IPS-15b (cell line): ENCODE data around the gene ATXN1.
"Not testable (repeated sequence)": the region's sequence is repeated elsewhere in the genome, so short reads cannot be mapped to it uniquely, and the experiment has no call there.

ENCODE experiments used
- H3K27me3 ChIP-seq: one replicate; pipeline ENCODE4 v1.6.1; 2013; ENCODE audit warnings: low read length; ENCODE audit not compliant: control insufficient read depth, insufficient read depth
- H3K36me3 ChIP-seq: one replicate; pipeline ENCODE4 v1.6.1; 2013; ENCODE audit warnings: low read length; ENCODE audit not compliant: control insufficient read depth, insufficient read depth
- H3K4me1 ChIP-seq: one replicate; pipeline ENCODE4 v1.6.1; 2013; ENCODE audit warnings: mild to moderate bottlenecking, low read length; ENCODE audit not compliant: control insufficient read depth, insufficient read depth
- H3K4me3 ChIP-seq: one replicate; pipeline ENCODE4 v1.5.1; 2013; ENCODE audit warnings: low read depth, low read length
- H3K9ac ChIP-seq: one replicate; pipeline ENCODE4 v1.6.1; 2013; ENCODE audit warnings: low read depth, mild to moderate bottlenecking, low read length
- H3K9me3 ChIP-seq: one replicate; pipeline ENCODE4 v1.6.1; 2013; ENCODE audit warnings: mild to moderate bottlenecking, low read length; ENCODE audit not compliant: control insufficient read depth, insufficient read depth

ATXN1 gene

DNA sequence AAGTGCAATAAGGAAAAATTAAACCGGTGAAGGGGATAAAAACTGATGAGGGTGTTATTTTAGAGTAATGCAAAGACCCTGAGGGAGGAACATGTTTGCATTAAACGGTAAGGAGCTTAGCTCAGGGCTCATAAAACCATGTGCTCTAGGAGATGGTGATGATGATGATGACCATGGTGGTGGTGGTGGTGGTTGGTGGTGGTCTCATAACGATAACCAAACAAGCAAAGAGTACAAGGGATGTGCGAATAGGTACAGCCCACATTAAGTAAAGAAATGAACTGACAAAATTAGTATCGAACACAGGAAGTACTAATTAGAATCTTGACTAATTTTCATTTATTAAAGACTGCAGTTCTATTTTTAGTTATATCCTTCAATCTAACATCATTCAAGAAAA, 139.1 kb downstream of the ATXN1 start:
- Histone ChIP-seq H3K36me3 (no peaks in the 10 kb centered on the region), H3K9ac (no peak overlapping the region), H3K4me3 (no peak overlapping the region), H3K4me1 (no peaks in the 10 kb centered on the region), H3K9me3 (no peaks in the 10 kb centered on the region), H3K27me3 (no peaks in the 10 kb centered on the region)

GRCh38 chr6:16621002-16621401, 140.3 kb downstream of the ATXN1 start:
- no peaks in the 10 kb centered on the region for H3K27me3 ChIP-seq
- no peaks in the 10 kb centered on the region for H3K36me3 ChIP-seq
- H3K9ac ChIP-seq = no peak overlapping the region
- H3K4me1 ChIP-seq = no peaks in the 10 kb centered on the region
- no peak overlapping the region for H3K4me3 ChIP-seq
- H3K9me3 ChIP-seq = no peaks in the 10 kb centered on the region

DNA sequence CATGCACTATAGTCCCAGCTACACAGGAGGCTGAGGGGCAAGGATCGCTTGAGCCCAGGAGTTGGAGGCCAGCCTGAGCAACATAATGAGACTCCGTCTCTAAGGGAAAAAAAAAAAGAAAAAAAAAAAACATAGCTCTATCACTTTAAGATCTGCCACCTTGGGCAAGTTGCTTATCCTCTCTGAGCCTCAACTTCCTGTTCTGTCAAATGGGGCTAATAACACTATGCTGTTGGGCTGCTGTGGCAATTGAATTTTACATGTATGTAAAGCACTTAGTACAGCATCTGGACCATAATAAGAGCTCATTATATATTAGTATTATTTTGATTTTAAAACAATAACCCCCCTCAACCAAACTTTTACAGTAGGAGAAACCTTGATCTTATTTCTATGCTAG, 141.5 kb downstream of the ATXN1 start:
- H3K36me3 ChIP-seq = no peaks in the 10 kb centered on the region
- no peaks in the 10 kb centered on the region for H3K27me3 ChIP-seq
- no peak overlapping the region for H3K9ac ChIP-seq
- no peaks in the 10 kb centered on the region for H3K4me1 ChIP-seq
- H3K4me3 ChIP-seq = no peak overlapping the region
- no peaks in the 10 kb centered on the region for H3K9me3 ChIP-seq

- Histone ChIP-seq H3K4me3 (no peak overlapping the region), H3K4me1 (no peaks in the 10 kb centered on the region), H3K27me3 (no peaks in the 10 kb centered on the region), H3K36me3 (no peaks in the 10 kb centered on the region), H3K9ac (no peak overlapping the region), H3K9me3 (no peaks in the 10 kb centered on the region)
These were observed 142.3 kb downstream of the ATXN1 start for GRCh38 chr6:16618962-16619361.

DNA sequence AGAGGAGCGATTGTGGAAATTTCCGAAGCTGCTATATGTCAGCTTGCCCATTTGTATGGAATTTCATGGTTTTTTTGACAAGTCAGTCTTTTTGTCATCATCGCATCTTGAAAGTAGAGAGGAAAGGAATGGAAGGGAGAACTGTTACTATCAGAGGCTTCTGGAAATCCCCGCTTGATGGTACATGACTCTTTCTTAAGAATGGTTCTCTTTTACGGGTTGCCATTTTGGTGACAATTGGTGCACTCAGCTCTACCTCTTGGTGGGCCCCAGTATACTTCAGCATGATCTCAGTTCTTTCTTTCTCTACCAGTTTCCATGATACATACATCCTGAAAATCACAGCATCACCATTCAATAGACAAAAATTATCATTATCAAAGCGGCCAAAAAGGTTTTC, 146.0 kb downstream of the ATXN1 start:
- not testable (repeated sequence) for H3K36me3 ChIP-seq

GRCh38 chr6:16614143-16614542, 147.1 kb downstream of the ATXN1 start:
- not testable (repeated sequence) for H3K4me3 ChIP-seq, H3K9me3 ChIP-seq, H3K36me3 ChIP-seq, H3K9ac ChIP-seq, H3K4me1 ChIP-seq, H3K27me3 ChIP-seq

More for the DNA sequence above, 146.0 kb downstream of the ATXN1 start:
- not testable (repeated sequence) for H3K4me1 ChIP-seq, H3K9ac ChIP-seq, H3K27me3 ChIP-seq, H3K9me3 ChIP-seq, H3K4me3 ChIP-seq

- not testable (repeated sequence) for H3K4me3 ChIP-seq, H3K36me3 ChIP-seq, H3K4me1 ChIP-seq, H3K9ac ChIP-seq, H3K9me3 ChIP-seq, H3K27me3 ChIP-seq
These were observed 147.8 kb downstream of the ATXN1 start for GRCh38 chr6:16613504-16613903.

GRCh38 chr6:16608444-16608843, 152.8 kb downstream of the ATXN1 start:
- Histone ChIP-seq H3K9ac (no peak overlapping the region), H3K27me3 (no peaks in the 10 kb centered on the region), H3K36me3 (no peaks in the 10 kb centered on the region)

DNA sequence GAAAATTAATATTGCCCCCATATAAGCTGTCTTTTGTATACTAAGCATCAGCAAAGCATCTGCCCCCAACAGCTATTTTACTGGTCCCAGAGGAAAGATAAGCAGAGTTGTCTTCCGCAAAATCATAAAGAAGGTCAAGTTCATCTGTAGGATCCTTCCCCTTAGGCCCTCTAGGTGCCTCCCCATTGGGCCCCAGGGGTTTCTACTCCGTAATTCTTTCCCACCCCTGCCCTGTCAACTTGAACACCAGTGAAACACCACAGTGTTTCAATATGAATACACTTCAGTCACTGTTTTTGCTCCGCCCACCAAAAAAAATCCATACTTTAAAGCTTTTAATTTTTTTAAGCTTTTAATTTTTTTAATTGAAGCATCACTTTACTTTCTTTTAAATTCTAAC, 159.2 kb downstream of the ATXN1 start:
- Histone ChIP-seq H3K9me3 (no peaks in the 10 kb centered on the region), H3K4me3 (no peak overlapping the region), H3K27me3 (no peaks in the 10 kb centered on the region), H3K36me3 (no peaks in the 10 kb centered on the region), H3K9ac (no peak overlapping the region), H3K4me1 (no peaks in the 10 kb centered on the region)

More at GRCh38 chr6:16608444-16608843, 152.8 kb downstream of the ATXN1 start:
- no peak overlapping the region for H3K4me3 ChIP-seq
- no peaks in the 10 kb centered on the region for H3K9me3 ChIP-seq
- no peaks in the 10 kb centered on the region for H3K4me1 ChIP-seq

DNA sequence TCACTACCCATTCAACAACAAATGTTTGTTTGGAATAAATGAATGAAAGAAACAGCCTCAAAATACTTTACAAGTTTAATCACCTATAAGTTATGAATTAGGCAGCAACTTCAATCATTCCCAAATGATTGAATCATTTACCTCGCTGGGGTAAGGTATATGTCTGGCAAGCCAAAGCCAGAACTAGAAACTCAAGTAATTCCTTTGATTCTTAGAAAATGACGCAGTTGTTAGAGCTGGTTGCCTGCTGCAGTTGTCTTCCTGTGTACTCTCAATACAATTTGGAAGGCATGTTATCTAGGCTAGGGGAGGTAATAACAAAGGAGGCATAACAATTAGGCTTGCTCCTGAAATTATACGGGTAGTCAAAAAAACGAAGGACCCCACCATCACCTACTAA, 160.6 kb downstream of the ATXN1 start:
- H3K27me3 ChIP-seq = no peaks in the 10 kb centered on the region

GRCh38 chr6:16600026-16600425, 161.2 kb downstream of the ATXN1 start:
- H3K27me3 ChIP-seq = no peaks in the 10 kb centered on the region
- no peaks in the 10 kb centered on the region for H3K9me3 ChIP-seq
- peaks cover 6% of the 10 kb centered on the region for H3K4me1 ChIP-seq
- no peaks in the 10 kb centered on the region for H3K36me3 ChIP-seq
- no peak overlapping the region for H3K9ac ChIP-seq
- no peak overlapping the region for H3K4me3 ChIP-seq

More for the DNA sequence above, 160.6 kb downstream of the ATXN1 start:
- Histone ChIP-seq H3K9ac (no peak overlapping the region), H3K36me3 (no peaks in the 10 kb centered on the region), H3K4me3 (no peak overlapping the region), H3K4me1 (peaks cover 6% of the 10 kb centered on the region), H3K9me3 (no peaks in the 10 kb centered on the region)

DNA sequence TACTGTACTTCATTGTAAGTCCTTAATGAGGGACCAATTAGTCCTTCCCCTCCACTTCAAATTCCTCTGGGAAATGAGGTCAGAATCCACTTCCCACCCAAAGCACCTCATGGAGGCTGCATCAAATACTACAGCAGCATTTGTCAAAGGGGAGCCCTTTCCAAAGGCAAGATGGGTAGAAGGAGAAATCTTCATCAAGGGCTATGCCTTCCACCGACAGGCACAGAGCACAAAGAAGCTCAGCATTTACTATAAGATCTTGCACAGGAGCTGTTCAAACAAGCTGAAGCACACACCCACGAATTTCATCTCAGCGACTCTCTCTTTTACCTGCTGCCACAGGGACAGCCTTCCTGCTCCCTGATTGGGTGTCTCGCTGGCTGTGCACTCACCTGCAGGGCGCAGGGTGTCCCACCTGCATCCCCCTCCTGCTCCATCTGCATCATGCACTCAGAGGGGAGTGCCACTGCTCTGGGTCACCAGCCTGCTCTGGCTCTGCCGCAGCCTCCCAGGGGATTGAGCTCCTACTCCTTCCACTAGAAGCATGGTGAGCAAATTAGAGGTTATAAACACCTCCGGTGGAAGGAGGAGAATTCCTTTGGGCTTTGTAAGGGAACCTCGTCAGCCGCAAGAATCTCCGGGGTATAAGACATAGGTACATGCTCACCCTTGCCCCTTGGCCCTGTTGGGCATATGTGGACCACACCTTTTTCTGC, 164.5 kb downstream of the ATXN1 start:
- Histone ChIP-seq H3K9ac (no peak overlapping the region), H3K9me3 (no peaks in the 10 kb centered on the region), H3K27me3 (no peaks in the 10 kb centered on the region), H3K4me3 (no peak overlapping the region), H3K4me1 (peaks cover 6% of the 10 kb centered on the region), H3K36me3 (no peaks in the 10 kb centered on the region)
